Measurements from ENCODE around the gene FUT1.

FUT1 gene

DNA sequence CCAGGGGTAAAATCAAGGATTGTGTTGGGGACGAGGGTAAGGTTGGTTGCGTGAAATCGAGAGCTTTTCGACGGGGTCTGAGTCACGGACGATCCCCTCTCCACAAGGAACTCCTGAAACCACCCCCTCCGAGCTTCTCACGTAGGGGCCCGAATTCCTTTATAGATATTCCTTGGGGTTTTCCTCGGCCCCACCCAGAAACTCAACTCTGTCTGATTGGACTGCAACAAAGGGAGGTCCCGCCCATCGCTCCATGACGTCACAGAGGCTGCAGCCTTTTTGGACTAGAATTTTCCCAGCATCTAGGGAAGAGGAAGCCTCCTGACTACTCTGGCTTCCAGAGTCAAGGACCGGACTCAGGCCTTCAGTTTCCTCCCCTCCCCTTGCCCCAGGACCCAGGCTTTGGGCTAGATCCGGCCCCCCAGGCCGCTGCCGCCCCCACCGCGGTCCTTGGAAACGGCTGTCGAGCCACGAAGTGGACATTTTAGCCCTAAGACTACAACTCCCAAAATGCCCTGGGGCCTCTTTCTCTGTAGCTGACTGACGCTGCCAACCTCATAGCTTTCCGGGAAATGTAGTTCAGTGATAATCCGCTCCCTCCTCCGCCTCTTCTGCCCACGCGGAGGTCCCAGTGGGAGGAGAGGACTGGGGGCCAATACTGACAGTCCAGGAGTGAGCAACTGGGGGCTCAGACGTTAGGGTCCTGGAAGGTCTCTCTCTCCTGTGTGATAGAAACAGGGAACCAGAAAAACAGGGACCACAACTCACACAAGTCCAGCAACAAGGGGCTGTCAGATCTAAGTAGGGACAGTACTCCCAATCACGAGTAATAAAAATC is 5.5 kb downstream of the FUT1 start, which contains the start of gene IZUMO1:
Gene IZUMO1 (minus strand): TSS at position 172 of the 838 bp plus-strand sequence. CDS start 1,050 bp downstream, outside the sequence.
- peaks cover 0 to 7% (median 1%) of the 10 kb centered on the region in 11 experiments; a peak in 9 of 22 replicates for H3K27me3 ChIP-seq
- H3K4me1 ChIP-seq: peaks cover 42 to 73% (median 56%) of the 10 kb centered on the region in 10 experiments
- no peaks in the 10 kb centered on the region for H3K9me3 ChIP-seq (replicated peaks in 1 of 11)
- peak within 1 kb of the TSS; percentile 42 to 85 (median 76); a peak in 21 of 22 replicates for H3K27ac ChIP-seq
- H3K4me2 ChIP-seq: peak within 1 kb of the TSS; percentile 60 to 86 (median 75)
- H3K4me3 ChIP-seq: peak within 1 kb of the TSS; percentile 51 to 71 (median 64)
- H3K36me3 ChIP-seq: peaks cover 0 to 20% (median 14%) of the 10 kb centered on the region in 11 experiments; a peak in 15 of 22 replicates
- peak within 1 kb of the TSS; percentile 63 to 84 (median 78) for H3K9ac ChIP-seq
- TF ChIP-seq Cebpa-rat (IDR thresholded peaks at IDR 0.05): no peak
- H4K20me1 ChIP-seq: peaks cover 0 to 7% (median 0%) of the 10 kb centered on the region in 11 experiments; a peak in 3 of 22 replicates

DNA sequence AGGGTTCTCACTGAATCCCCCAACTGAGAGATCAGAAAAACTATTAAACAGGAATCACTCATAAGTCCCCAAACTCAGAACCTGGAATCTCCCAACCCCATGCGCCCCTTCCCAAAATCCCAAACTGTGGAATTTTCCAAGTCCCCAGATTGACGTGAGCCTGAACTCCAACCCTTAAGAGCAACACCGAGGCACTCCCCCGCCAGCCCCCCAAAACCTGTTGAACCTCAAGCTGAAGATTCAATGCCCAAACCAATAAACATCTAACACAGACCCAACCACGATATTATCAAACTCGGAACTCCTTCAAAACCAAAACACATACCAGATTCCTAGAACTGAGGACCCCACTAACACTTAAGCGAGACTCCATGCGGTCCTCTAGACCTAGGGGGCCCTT is 6.3 kb downstream of the FUT1 start:
- H3K4me3 ChIP-seq: peak overlapping the region in 6 of 10 experiments; percentile 63 to 71 (median 66); a peak in 7 of 20 replicates
- peaks cover 42 to 73% (median 56%) of the 10 kb centered on the region in 10 experiments for H3K4me1 ChIP-seq
- H3K27ac ChIP-seq: peak overlapping the region in 8 of 11 experiments; percentile 65 to 85 (median 76); a peak in 11 of 22 replicates
- peaks cover 0 to 7% (median 0%) of the 10 kb centered on the region in 11 experiments; a peak in 3 of 22 replicates for H4K20me1 ChIP-seq
- peak overlapping the region; percentile 60 to 86 (median 75) for H3K4me2 ChIP-seq
- H3K9ac ChIP-seq: peak overlapping the region in 4 of 11 experiments; percentile 75 to 84 (median 78); a peak in 3 of 22 replicates
- no peaks in the 10 kb centered on the region for H3K27me3 ChIP-seq
- H3K36me3 ChIP-seq: peaks cover 0 to 20% (median 14%) of the 10 kb centered on the region in 11 experiments; a peak in 15 of 22 replicates
- no peak for TF ChIP-seq Cebpa-rat (IDR thresholded peaks at IDR 0.05)
- no peaks in the 10 kb centered on the region for H3K9me3 ChIP-seq (replicated peaks in 1 of 11)

DNA sequence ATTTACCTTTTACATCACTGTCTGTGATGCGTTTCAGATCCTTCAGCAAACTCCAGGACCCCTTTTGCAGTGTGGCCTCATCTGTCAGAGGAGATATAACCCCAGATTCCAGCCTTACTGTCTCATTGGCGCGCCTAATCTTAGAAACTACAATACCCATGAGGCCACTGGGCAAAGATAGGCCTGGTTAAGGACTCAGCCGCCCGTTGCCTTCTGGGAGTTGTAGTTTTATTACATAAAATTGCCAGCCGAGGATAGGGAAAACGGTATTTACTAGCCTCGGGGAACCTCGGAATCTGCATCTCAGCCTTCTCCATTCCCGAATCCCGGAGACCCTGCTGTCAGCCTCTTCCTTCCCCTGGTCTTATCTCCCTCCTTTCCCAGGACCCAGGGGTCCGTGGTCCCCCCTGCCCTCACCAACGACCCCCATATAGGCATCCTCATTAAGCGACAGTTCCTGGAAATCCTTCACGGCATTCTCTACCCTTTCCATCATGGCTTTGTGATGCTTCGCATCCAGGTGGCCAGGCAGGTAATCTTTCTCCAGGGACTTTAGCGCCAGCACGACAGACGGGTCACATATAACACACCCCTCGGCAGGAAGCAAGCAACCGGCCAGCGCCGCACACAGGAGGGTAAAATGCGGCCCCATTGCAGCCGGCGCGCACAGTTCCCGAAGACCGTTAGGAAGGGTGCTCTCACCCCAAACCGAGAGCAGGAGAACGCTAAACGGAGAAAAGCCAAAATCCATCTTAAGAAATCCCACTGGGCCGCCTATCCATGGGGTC is 7.0 kb downstream of the FUT1 start:
- Histone ChIP-seq H3K9me3 (replicated peaks in 1 of 11) (no peaks in the 10 kb centered on the region), H3K4me1 (peaks cover 46 to 73% (median 59%) of the 10 kb centered on the region in 10 experiments), H3K4me2 (peak overlapping the region in 3 of 11 experiments; percentile 36 to 84 (median 44); a peak in 3 of 22 replicates), H3K36me3 (peaks cover 0 to 16% (median 9%) of the 10 kb centered on the region in 11 experiments; a peak in 15 of 22 replicates), H3K27ac (no peak overlapping the region), H3K9ac (no peak overlapping the region), H4K20me1 (peaks cover 0 to 3% (median 0%) of the 10 kb centered on the region in 11 experiments; a peak in 3 of 22 replicates), H3K27me3 (no peaks in the 10 kb centered on the region), H3K4me3 (no peak overlapping the region)
- TF ChIP-seq Cebpa-rat (IDR thresholded peaks at IDR 0.05): no peak

GRCh38 chr19:48742096-48742495 is 10.3 kb downstream of the FUT1 start:
- Histone ChIP-seq H3K27ac (peak overlapping the region in 10 of 11 experiments; percentile 54 to 98 (median 87); a peak in 20 of 22 replicates), H3K4me2 (peak overlapping the region; percentile 98 to 100 (median 100))
- TF ChIP-seq Cebpa-rat (IDR thresholded peaks at IDR 0.05): no peak

DNA sequence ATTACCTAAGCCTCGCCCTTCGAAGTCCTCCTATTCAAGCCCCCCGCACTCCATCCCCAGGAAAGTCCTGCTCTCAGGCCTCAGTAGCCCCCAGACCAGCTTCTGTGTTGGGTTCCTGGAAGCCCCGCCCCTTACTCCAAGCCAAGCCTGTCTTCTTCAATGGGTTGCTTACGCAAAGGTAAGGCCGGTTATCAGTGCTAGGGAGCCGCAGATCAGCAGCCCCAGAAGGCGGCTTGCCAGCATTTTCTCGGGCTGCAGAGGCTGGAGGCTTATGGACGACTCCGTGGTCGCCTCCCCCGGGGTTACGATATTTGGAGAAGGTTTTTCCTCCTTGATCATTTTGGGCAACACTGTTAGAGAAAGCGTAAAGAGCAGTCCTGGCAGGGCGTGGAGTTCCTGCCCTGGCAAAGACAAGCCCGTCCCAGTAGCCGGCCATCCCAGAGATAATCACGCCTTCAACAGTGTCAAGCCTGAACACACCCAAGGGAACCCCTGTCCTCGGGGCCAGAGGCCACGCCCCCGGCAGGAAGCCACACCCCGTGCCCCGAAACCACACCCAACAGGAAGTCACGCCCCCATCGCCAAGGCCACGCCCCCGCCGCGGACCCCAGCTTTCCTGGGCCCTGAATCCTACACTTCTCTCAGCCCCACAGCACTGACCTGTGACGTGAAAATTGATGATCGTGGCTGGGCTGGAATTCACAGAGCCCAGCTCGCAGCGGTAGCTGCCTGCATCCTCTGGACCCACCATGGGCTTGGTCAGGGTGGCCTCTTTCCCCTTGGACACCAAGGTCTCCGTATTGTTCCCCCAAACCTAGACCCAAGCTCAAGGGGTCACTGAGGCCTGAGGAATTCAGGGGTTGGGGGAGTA is 11.1 kb downstream of the FUT1 start:
- Histone ChIP-seq H3K9me3 (replicated peaks in 1 of 11) (no peaks in the 10 kb centered on the region), H3K4me3 (peak overlapping the region; percentile 67 to 86 (median 82)), H3K36me3 (peaks cover 0 to 28% (median 8%) of the 10 kb centered on the region in 11 experiments; a peak in 13 of 22 replicates), H3K4me1 (peaks cover 41 to 66% (median 52%) of the 10 kb centered on the region in 10 experiments), H3K27ac (peak overlapping the region in 10 of 11 experiments; percentile 66 to 98 (median 88); a peak in 21 of 22 replicates), H4K20me1 (peaks cover 0 to 20% (median 3%) of the 10 kb centered on the region in 11 experiments; a peak in 8 of 22 replicates), H3K4me2 (peak overlapping the region; percentile 98 to 100 (median 100)), H3K9ac (peak overlapping the region; percentile 75 to 98 (median 85); a peak in 19 of 22 replicates), H3K27me3 (no peaks in the 10 kb centered on the region)
- TF ChIP-seq Cebpa-rat (IDR thresholded peaks at IDR 0.05): no peak

More at GRCh38 chr19:48742096-48742495, 10.3 kb downstream of the FUT1 start:
- Histone ChIP-seq H3K27me3 (no peaks in the 10 kb centered on the region), H3K4me1 (peaks cover 44 to 72% (median 57%) of the 10 kb centered on the region in 10 experiments), H3K9ac (peak overlapping the region in 7 of 11 experiments; percentile 6 to 85 (median 34); a peak in 8 of 22 replicates), H3K4me3 (no peak overlapping the region), H3K9me3 (replicated peaks in 1 of 11) (no peaks in the 10 kb centered on the region), H3K36me3 (peaks cover 0 to 20% (median 4%) of the 10 kb centered on the region in 11 experiments; a peak in 12 of 22 replicates), H4K20me1 (peaks cover 0 to 13% (median 3%) of the 10 kb centered on the region in 11 experiments; a peak in 8 of 22 replicates)

DNA sequence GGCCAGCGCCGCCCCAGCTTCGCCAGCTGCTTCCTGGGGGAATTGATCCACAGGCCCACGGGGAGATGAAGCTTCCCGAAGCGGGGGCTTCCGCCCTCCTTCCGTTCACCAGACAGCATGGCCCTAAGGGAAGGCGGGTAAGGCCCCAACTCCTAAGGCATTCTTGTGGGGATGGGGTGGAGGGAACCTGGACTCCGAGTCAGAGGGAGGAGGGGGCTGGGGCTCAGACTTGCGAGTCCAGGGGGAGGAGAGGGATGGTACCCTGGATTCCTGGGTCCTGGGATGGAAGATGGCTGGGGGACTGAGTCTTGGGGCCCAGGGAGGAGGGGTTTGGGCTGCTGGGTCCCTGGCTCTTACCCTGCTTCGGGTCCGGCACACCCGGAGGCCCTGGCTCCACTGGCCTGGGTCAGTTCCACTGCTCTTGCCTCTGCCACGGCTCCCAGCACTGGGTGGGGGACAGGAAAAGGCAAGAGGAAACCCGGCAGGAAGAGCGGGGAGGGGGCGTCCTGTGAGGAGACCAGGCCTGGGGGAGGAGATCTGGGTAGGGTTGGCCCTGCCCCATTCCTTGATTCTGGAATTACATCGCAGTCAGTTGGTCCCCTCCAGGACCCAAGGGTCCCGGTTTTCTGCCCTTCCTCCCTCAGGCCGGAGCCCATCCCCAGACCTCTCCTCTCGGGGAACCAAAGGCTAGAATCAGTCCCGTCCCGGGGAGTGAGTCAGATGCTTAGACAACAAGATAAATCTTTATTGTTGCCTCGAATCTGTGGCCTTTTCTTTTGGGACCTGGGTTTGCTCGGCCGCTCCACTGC is 12.1 kb downstream of the FUT1 start, which contains the start of gene RASIP1:
Gene RASIP1 (minus strand): TSS at position 447 of the 809 bp plus-strand sequence. CDS start 328 bp downstream, at position 119.
- peak within 1 kb of the TSS; percentile 98 to 100 (median 100) for H3K4me2 ChIP-seq
- H3K27ac ChIP-seq: peak within 1 kb of the TSS; percentile 62 to 98 (median 86); a peak in 21 of 22 replicates

More for the DNA sequence above, 12.1 kb downstream of the FUT1 start, which contains the start of gene RASIP1:
- Histone ChIP-seq H3K4me1 (peaks cover 34 to 56% (median 42%) of the 10 kb centered on the region in 10 experiments), H4K20me1 (peaks cover 0 to 22% (median 4%) of the 10 kb centered on the region in 11 experiments; a peak in 8 of 22 replicates), H3K27me3 (no peaks in the 10 kb centered on the region), H3K36me3 (peaks cover 0 to 37% (median 10%) of the 10 kb centered on the region in 11 experiments; a peak in 19 of 22 replicates), H3K4me3 (peak within 1 kb of the TSS; percentile 67 to 86 (median 82)), H3K9ac (peak within 1 kb of the TSS; percentile 75 to 98 (median 85)), H3K9me3 (replicated peaks in 1 of 11) (no peaks in the 10 kb centered on the region)
- no peak for TF ChIP-seq Cebpa-rat (IDR thresholded peaks at IDR 0.05)

All from BLaER1 treated with 17β-estradiol and CSF1 and Interleukin-3, amounts not matched to agents 10 nM and 100 nM (cell line).